Gastroesophageal sphincter (tissue), 4 donors: ENCODE measurements around the gene PRUNE2. TPM values are rescaled to one million over a fixed set of nuclear protein-coding genes. Genes with fewer than 3 reads are reported as not detected.
"Not testable (repeated sequence)": the region's sequence is repeated elsewhere in the genome, so short reads cannot be mapped to it uniquely, and the experiment has no call there.

Experiments
- ATAC-seq: fragments of 150-250 bp; one replicate; pipeline ENCODE4 v1.9.1; 2016; ENCODE audit warnings: mild to moderate bottlenecking, moderate library complexity
- H3K27ac ChIP-seq, 4 donors: fragments of 200-600 bp; sonication (generic) in 3 of 4; 1 replicate in 3 of 4; 2 replicates in 1 of 4; pipeline ENCODE4 v1.5.1; 2016 to 2019
- H3K27me3 ChIP-seq: fragments of 200-600 bp; sonication (generic); one replicate; pipeline ENCODE4 v1.5.1; 2019
- H3K36me3 ChIP-seq, 2 donors: fragments of 200-600 bp; sonication (generic); one replicate each; pipeline ENCODE4 v1.5.1; 2019; ENCODE audit warnings: control low read depth in 1 of 2
- H3K4me1 ChIP-seq, 3 donors: fragments of 200-600 bp; sonication (generic); 1 replicate in 2 of 3; 2 replicates in 1 of 3; pipeline ENCODE4 v1.5.1; 2016 to 2019; ENCODE audit warnings: control low read depth in 2 of 3
- H3K4me3 ChIP-seq, 2 donors: fragments of 200-600 bp; sonication (generic); one replicate each; pipeline ENCODE4 v1.5.1; 2019; ENCODE audit warnings: mild to moderate bottlenecking in 1 of 2, moderate library complexity in 1 of 2
- H3K9me3 ChIP-seq, 3 donors: fragments of 200-600 bp; sonication (generic); one replicate each; pipeline ENCODE4 v1.5.1; 2017 to 2019; ENCODE audit warnings: control low read depth in 2 of 3
- EP300 ChIP-seq: sonication (generic); formaldehyde crosslinking; IDR thresholded peaks from one replicate; pipeline ENCODE4 v1.6.1; 2017; ENCODE audit warnings: antibody characterized with exemption, mild to moderate bottlenecking
- POLR2A ChIP-seq, 2 donors: fragments of 450-650 bp; IDR thresholded peaks; one replicate each; pipeline ENCODE4 v1.6.1; 2017; ENCODE audit warnings: antibody characterized with exemption in 2 of 2, mild to moderate bottlenecking in 2 of 2, moderate library complexity in 1 of 2
- POLR2AphosphoS5 ChIP-seq: sonication (generic); formaldehyde crosslinking; IDR thresholded peaks from one replicate; pipeline ENCODE4 v1.6.1; 2017; ENCODE audit warnings: antibody characterized with exemption
- WGBS, 2 donors: methylation state at CpG; one replicate each; pipeline ENCODE4 v1.1.5; 2018; ENCODE audit warnings: low coverage in 1 of 2; 5-methylcytosine and 5-hydroxymethylcytosine counted together
- total RNA-seq, 4 donors: library from RNA; depleted of rRNA; stranded (reverse); fragments of >200 nt; gene quantifications; one replicate each; pipeline ENCODE4 v1.1.0, GENCODE V29; 2016
- TF ChIP-seq, protein P1 (sequence below), 4 experiments: fragments of 200-600 bp in 2 of 4; fragments of 450-650 bp in 2 of 4; sonication (generic) in 1 of 4; IDR thresholded peaks; one replicate each; pipeline ENCODE4 v1.5.1; 2017 to 2019; ENCODE audit warnings: antibody characterized with exemption in 4 of 4, mild to moderate bottlenecking in 2 of 4, moderate library complexity in 2 of 4

The PRUNE2 gene, protein sequence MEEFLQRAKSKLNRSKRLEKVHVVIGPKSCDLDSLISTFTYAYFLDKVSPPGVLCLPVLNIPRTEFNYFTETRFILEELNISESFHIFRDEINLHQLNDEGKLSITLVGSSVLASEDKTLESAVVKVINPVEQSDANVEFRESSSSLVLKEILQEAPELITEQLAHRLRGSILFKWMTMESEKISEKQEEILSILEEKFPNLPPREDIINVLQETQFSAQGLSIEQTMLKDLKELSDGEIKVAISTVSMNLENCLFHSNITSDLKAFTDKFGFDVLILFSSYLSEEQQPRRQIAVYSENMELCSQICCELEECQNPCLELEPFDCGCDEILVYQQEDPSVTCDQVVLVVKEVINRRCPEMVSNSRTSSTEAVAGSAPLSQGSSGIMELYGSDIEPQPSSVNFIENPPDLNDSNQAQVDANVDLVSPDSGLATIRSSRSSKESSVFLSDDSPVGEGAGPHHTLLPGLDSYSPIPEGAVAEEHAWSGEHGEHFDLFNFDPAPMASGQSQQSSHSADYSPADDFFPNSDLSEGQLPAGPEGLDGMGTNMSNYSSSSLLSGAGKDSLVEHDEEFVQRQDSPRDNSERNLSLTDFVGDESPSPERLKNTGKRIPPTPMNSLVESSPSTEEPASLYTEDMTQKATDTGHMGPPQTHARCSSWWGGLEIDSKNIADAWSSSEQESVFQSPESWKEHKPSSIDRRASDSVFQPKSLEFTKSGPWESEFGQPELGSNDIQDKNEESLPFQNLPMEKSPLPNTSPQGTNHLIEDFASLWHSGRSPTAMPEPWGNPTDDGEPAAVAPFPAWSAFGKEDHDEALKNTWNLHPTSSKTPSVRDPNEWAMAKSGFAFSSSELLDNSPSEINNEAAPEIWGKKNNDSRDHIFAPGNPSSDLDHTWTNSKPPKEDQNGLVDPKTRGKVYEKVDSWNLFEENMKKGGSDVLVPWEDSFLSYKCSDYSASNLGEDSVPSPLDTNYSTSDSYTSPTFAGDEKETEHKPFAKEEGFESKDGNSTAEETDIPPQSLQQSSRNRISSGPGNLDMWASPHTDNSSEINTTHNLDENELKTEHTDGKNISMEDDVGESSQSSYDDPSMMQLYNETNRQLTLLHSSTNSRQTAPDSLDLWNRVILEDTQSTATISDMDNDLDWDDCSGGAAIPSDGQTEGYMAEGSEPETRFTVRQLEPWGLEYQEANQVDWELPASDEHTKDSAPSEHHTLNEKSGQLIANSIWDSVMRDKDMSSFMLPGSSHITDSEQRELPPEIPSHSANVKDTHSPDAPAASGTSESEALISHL (N-terminal part only)
- 100 to 1,000 TPM; 561 to 930 (median 763) TPM for total RNA-seq

DNA sequence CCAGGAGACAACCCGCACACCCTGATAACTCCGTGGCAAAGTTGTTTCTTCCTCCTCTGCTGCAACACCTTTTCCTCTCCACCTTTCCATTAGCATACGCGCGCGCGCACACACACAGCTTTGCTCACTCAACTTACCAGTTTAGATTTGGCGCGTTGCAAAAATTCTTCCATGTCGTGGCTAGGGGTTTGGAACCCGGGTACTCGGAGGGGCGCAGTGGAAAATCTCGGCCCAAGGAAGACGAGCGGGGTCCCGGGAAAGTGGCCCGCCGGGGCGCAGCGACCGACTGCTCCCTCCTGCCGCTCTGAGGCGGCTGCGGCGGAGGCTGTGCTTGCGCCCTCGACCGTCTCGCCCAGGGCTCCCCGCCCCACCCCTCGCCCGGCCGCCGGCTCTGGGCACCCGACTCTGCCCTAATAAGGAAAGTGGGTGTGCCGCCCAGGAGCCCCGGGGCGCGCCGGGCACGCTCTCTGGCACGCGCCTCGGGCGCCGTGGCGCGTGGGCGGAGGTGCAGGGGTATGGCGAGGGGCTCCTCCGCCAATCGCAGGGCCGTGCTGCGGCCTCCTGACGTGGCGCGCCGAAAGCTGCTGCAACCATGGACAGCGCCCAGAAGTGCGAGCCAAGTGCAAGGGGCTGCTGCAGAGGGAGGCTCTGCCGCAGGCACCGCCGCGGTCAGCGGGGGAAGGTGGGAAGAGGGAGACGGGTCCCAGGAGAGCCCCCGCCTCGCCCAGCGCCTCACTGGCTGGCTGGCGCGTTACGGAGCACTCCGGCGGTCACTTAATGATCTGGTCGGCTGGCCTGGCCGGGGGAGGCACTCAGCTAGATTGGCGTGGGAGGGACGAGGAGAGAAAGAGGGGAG lies at the start of gene PRUNE2:
Gene PRUNE2, minus strand, starts transcription at position 324 of the 856 bp plus-strand sequence. Its CDS starts 151 bp downstream, at position 173.
- Histone ChIP-seq H3K4me1 (peaks cover 0 to 31% (median 0%) of the 10 kb centered on the region in 3 donors), H3K9me3 (no peaks in the 10 kb centered on the region), H3K36me3 (no peaks in the 10 kb centered on the region), H3K27me3 (no peaks in the 10 kb centered on the region), H3K4me3 (peak within 1 kb of the TSS; percentile 62 to 84), H3K27ac (peak within 1 kb of the TSS; percentile 84 to 93 (median 86))
- 1 to 2% methylated on average over 12 to 20 of the region's 79 CpGs for WGBS, 2 donors
- ATAC-seq = peak; percentile 96
- TF ChIP-seq, protein P1, sequence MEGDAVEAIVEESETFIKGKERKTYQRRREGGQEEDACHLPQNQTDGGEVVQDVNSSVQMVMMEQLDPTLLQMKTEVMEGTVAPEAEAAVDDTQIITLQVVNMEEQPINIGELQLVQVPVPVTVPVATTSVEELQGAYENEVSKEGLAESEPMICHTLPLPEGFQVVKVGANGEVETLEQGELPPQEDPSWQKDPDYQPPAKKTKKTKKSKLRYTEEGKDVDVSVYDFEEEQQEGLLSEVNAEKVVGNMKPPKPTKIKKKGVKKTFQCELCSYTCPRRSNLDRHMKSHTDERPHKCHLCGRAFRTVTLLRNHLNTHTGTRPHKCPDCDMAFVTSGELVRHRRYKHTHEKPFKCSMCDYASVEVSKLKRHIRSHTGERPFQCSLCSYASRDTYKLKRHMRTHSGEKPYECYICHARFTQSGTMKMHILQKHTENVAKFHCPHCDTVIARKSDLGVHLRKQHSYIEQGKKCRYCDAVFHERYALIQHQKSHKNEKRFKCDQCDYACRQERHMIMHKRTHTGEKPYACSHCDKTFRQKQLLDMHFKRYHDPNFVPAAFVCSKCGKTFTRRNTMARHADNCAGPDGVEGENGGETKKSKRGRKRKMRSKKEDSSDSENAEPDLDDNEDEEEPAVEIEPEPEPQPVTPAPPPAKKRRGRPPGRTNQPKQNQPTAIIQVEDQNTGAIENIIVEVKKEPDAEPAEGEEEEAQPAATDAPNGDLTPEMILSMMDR (IDR thresholded peaks at IDR 0.05) = no peak
- TF ChIP-seq EP300 (no peak), POLR2AphosphoS5 (peak; percentile 87), POLR2A (IDR thresholded peaks at IDR 0.05) (peak; percentile 97)

DNA sequence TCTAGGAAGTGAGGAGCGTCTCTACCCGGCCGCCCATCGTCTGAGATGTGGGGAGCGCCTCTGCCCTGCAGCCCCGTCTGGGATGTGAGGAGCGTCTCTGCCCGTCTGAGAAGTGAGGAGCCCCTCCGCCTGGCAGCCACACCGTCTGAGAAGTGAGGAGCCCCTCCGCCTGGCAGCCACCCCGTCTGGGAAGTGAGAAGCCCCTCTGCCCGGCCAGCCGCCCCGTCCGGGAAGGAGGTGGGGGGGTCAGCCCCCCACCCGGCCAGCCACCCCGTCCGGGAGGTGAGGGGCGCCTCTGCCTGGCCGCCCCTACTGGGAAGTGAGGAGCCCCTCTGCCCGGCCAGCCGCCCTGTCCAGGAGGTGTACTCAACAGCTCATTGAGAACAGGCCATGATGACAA lies 49.5 kb upstream of the PRUNE2 start:
- not testable (repeated sequence) for H3K27ac ChIP-seq, H3K4me3 ChIP-seq, H3K27me3 ChIP-seq, H3K9me3 ChIP-seq, ATAC-seq, H3K4me1 ChIP-seq, H3K36me3 ChIP-seq
- WGBS, 2 donors = no CpG with 5 or more reads among the region's 23 CpGs

DNA sequence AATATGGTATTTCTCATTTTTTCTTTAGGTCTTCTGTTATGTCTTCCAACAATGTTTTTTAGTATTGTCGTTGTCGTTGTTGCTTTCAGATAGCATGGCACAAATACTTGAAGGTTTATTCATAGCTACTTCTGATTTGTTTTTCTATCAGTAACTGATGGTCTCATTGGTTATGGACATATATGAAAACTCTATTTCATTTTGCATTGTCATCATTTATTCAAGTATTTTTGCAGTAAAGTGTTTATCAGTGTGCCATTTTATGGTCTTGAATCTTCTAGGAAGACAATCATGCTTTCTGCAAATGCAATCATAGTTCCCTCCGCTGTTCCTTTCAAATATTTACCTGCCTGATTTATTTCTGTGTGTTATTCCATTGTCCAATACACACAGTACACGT lies 44.0 kb upstream of the PRUNE2 start:
- no peaks in the 10 kb centered on the region for H3K4me1 ChIP-seq
- WGBS, 2 donors = 88 to 90% methylated on average over 4 of the region's 4 CpGs
- no peak for ATAC-seq
- no peak for TF ChIP-seq EP300
- no peak for TF ChIP-seq POLR2A (IDR thresholded peaks at IDR 0.05)
- TF ChIP-seq, protein P1 (IDR thresholded peaks at IDR 0.05) = no peak
- no peak for TF ChIP-seq POLR2AphosphoS5
- no peak overlapping the region for H3K27ac ChIP-seq
- H3K4me3 ChIP-seq = no peak overlapping the region
- no peaks in the 10 kb centered on the region for H3K9me3 ChIP-seq
- H3K27me3 ChIP-seq = no peaks in the 10 kb centered on the region
- H3K36me3 ChIP-seq = no peaks in the 10 kb centered on the region

DNA sequence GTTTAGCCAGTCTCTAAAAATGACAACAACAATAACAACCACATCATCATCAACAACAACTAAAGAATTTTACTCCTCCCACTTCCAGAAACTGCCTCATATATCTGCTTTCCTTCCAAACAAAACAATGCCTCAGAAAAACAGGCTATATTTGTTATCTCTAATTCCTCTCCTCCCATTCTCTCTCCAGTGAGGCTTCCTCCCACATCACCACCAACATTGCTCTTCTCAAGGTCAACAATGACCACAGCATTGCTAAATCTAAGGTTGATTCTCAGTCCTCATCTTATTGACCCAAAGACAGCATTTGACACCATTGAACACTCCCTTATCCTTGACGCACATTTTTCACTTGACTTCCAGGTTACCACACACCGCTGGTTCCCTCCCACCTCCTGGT lies 38.1 kb upstream of the PRUNE2 start:
- Histone ChIP-seq H3K36me3 (no peaks in the 10 kb centered on the region), H3K9me3 (no peaks in the 10 kb centered on the region), H3K4me1 (no peaks in the 10 kb centered on the region), H3K27me3 (no peaks in the 10 kb centered on the region), H3K4me3 (no peak overlapping the region), H3K27ac (no peak overlapping the region)
- 69 to 100% methylated on average over 2 of the region's 2 CpGs for WGBS, 2 donors
- no peak for ATAC-seq
- TF ChIP-seq, protein P1 (IDR thresholded peaks at IDR 0.05) = no peak
- TF ChIP-seq POLR2AphosphoS5 (no peak), POLR2A (IDR thresholded peaks at IDR 0.05) (no peak), EP300 (no peak)
